NCI-H1930 (cell line): ENCODE results near the gene GALNT18.

Experiments used
- DNase-seq, 2 experiments: peaks; one replicate each; lab custom pipeline; 2025; lab: John Stamatoyannopoulos, UW

GALNT18 gene

DNA sequence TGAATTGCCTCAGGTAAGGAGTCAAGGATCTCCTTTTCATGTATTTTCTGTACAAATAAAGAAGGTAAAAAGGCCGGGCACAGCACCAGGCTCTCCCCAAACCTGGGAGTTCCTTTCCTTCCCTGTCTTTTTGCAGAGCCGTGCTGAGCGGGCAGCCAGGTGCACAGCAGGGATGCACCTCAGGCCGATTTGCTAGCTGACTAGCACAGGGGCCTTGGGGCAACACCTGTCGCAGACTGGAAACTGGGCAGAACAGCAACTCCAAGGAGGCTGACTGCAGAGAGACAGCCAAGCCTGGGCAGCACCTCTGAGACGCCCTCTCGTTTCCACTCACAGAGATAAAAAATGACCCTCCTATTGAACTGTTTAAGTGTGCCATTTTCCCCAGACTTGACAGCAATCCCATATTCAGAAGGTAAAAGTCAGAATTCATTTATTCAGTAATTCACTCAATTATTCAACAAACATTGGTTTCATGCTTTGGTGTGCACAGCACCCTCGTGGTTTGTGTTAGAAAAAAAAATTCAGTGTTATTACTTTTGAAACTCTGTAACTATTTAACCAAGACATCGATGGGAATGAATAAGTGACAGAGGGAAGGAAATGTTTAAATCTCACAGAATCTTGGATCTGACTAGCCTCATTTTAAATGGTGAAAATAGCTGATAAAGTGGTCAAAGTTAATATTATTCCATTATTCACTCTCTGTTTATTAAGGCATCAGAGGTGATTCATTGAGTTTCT, 120.9 kb downstream of the GALNT18 start:
- DNase-seq, result no peak

DNA sequence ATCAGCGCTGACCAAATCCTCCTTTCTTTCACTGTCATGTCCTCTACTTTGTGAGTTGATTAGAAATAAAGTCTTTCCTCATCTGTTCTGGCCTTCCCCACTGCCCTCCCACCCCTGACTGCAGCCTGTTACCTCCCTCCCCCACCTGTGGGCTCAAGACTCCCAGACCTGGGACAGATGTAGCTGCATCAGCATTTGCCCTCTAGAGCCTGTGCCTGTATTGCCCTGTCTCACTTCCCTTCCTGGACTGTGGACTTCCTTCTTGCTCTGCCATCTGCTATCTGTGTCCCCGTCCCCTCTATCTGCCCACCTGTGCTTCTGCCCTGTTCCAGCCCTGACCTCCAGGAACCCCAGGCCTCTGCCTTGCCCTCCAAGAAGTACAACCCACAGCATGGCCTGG, 122.5 kb downstream of the GALNT18 start:
- no peak for DNase-seq

DNA sequence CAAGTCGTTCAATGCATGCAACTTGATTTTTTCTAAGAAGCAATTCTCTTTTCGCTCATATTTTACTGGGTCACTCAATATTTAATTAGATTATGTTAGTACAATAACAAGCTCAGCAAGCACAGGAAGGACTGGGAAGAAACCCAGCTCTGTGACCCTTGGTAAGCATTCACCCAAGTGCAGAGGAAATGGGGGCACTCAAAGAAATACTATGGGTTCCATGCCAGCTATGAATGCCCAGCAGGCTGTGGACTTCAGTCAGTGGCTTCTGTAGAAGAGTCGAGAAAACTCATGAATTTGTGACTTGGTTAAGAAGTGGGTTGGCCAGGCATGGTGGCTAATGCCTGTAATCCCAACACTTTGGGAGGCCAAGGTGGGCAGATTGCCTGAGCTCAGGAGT, 123.6 kb downstream of the GALNT18 start:
- no peak for DNase-seq

DNA sequence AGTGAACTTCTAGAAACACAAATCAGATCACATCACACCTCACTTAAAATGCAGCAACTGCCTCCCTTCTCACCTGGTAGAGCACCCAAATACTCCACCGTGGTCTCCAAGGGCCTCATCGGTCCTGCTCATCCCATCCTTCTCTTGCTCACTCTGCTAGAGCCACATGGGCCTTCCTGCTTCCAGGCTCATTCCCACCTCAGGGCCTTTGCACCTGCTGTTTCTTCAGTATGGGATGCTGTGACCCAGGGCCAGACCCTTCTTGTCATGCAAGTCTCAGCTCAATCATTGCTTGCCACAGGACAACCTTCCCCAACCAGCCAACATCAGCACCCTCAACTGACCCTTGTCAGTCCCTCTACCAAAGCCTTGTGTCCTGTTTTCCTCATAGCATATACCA, 124.9 kb downstream of the GALNT18 start:
- no peak for DNase-seq

DNA sequence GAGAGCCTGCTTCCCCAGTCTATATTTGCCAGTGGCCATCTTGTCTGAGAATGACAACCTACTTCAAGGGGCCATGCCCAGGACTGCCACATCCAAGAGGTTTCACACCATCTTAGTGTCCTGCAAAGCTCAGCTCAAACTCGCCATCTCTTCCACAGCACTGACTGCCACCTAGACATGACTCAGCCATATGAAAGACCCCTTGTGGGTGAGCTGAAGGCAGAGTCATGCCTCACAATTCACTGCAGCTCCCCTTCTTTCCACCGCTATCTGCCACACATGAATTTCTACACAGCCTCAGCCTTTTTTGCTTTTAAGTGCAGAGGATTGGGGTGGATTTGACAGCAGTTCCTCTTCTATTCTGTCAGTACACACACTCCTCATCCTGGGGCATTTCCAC, 127.5 kb downstream of the GALNT18 start:
- no peak for DNase-seq

DNA sequence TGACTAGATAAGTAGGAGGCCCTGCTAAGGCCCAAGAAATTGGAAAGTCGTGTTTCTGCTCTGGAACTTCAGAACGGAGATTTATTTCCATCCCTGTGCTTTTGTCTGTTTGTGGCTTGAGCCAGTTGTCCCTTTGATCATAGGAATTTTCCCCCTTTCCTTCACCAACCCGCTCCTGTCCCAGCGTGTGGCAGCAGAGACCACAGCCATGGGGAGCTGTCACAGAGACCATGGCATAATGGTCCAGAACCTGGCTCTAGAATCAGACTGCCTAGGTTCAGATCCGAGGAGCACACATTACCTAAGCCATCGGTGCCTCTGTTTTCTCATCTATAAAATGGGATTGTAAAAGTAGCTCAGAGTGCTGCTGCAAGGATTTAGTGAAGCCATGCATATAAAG, 128.1 kb downstream of the GALNT18 start:
- no peak for DNase-seq

DNA sequence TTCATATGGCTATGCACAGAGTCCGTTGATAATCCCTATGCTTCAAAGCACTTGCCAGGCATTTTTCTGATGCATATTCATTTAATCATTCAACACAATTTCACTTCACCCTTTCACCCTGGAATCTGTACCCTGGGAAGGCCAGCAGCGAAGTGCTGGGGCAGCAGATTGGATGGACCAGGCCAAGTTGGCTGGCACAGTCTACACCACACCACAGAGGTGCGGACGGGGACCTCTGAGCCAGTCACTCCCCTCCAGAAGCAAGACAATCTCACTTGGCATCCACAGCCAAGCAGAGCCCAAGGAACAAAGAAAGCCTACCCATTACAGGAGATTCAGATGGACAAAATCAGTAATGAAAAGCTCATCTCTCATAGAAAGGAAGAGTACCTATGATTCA, 130.2 kb downstream of the GALNT18 start:
- DNase-seq, result no peak

DNA sequence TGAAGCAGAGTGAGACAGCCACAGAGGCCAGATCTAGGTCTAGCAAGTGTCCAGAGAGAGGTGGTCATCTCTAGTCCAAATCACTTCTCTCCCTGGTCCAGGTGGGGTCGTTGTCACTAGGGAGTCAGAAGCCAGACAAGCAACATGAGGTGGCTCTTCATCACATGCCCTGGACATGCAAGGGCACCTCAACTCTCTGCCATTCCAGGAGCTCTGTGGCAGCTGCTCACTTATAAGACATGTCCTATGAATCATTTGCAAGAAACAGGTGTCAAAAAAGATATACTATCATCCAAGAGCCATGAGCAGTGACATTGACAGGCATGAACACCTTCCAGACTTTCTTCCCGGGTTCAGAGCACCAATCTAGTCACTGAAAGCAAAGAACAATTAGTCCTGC, 130.8 kb downstream of the GALNT18 start:
- DNase-seq, result no peak

DNA sequence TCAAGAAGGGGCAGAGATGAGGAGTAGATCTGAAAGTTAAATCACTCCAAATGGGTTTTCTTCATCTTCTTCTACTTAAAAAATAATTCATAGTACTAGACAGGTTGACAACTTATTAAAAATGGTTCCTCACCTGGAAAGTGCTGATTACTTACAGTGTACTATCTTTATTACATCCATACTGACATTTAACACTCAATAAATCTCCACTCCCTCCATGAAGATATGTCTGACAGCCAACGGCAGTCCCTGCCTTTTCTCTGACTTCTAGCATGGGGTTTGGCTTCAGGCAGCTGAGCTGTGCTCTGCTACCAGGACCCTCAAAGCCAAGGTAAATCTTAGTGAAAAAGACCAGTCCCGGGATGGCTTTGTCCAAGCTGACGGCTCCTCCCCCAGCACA, 135.4 kb downstream of the GALNT18 start:
- DNase-seq, result no peak

DNA sequence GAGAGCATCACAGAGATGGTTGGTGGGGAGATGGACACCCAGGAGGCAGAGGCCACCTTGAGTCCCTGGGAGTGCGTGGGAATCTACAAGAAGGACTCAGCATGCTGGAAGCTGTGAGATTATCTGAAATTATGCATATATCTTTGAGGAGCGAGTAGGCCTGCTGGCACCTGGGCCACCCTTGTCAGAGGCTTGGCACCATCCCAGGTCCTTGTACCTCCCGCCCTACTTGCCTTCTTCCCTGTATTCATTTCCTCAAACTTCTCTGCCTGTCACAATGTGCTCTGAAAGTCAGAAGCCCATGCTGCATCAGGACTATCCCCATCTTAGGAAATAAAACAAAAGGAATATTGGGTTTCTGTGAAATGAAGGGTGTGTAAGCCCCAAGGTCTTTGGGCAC, 135.8 kb downstream of the GALNT18 start:
- no peak for DNase-seq

DNA sequence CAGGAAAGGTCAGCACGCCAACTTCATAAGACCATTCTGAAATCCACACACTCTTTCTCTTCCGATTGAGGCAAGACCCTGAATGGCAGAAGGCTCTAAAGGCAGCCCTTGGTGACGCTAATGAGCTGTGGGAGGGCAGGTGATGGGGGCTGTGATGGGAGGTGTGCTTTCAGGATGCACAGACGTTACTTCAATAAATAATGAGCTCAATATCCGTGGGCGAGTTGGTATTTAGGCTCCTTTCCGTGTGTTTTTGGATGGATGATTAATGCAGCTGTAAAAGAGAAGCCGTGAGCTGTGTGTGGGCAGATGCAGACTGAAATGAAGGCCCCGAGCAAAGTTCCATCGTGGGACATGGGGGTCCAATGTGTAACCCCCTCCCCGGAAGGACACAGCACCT, 138.2 kb downstream of the GALNT18 start:
- no peak for DNase-seq

DNA sequence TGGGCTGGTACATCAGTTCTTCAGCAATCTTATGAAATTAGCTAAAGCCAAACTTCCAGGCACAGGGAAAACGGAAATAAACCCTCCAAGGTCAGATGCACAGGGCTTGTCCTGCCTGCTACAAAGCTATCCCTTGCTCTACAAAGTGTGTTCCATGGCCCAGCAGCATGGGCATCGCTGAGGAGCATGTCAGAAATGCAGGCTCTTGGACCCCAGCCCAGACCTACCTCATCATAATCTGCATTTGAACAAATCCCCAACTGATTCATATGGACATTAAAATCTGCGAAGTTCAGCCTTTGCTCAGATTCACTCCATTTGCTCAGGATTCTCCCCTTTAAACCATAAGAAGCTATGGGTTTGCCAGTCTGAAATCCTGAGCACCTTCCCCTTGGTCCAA, 139.1 kb downstream of the GALNT18 start:
- DNase-seq, result no peak

DNA sequence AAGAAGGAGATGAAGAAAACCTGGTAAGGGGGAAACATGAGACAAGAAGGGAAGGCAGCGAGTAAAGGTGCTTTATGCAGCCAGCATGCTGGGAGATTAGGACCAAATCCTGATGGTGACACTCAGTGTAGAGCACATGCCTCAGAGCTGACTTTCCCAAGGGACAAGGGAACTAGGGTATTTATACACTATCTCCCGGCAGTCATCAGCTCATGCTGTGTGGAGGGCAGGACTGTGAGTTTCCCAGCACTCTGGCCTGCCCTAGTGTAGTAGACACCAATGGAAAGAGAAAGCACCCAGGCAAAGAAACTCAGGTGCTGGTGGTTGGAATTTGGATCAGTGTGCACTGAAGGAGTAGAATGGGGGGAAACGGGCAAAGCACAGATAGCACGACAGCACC, 140.4 kb downstream of the GALNT18 start:
- DNase-seq, result no peak

DNA sequence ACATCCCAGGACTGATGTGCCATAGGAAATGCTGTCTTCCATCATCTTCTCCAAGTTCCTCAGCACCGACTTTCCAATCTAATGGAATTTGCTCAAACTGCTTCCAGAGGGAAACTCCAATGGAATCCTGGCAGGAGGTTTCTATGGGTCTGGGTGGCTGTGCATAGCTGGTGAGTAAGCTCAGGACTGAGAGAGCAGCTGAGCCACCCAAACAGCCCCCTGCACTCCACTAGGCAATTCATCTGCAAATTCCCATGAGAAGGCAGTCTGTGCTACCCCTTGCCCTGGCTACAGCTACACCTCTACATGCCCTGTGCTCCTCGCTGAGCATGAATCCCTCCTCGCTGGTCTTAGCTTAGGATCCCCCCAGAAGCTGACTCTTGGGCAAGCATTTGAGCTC, 140.8 kb downstream of the GALNT18 start:
- DNase-seq, result no peak

DNA sequence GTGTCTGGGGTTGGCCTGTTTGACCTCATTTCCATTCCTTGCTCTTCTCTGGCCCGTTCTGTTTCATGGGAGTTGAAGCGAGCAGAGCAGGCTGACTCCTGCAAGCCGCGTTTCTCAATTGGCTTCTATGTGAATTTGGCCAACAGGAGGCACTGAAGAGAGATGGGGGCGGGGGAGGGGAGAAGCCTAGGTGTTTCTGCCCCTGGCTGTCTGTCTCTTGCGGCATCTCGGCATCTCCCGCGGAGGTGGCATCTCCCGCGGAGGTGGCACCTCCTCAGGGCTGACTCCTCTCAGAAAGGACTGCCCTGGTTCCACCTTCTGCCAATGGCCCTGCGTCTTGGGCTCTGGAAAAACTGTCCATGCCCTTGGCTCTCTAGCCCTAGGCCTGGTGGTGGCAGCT, 143.1 kb downstream of the GALNT18 start:
- no peak for DNase-seq

DNA sequence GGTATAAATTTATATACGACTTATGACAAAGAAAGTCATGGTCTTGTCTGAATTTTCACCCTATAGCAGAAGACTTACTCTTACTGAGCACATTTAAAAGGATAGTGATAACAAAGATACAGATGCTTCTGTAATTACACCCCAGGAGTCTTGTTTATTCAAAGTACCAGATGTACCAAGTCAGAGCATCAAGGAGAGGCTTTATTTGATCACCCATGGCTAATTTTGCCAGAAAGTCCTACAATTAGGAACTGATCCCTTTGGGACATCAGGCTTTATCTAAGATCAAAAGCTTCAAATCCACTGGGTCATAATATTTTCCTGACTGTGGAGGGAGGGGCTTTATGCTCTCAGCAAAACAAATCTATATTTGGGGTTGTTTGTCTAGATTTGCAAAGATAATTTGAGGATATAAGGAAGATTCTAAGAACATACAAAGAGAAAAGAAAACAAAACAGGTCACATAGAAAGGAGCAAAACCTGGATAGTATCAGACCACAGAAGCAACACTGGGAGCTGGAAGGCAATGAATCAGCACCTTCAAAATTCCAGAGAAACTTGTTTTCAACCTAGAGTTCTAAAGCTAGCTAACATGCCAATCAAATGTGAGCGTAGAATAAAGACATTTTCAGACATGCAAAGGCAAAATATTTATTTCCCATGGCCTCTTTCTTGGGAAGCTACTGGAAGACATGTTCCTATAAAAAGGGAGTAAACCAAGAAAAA, 143.9 kb downstream of the GALNT18 start:
- no peak for DNase-seq

DNA sequence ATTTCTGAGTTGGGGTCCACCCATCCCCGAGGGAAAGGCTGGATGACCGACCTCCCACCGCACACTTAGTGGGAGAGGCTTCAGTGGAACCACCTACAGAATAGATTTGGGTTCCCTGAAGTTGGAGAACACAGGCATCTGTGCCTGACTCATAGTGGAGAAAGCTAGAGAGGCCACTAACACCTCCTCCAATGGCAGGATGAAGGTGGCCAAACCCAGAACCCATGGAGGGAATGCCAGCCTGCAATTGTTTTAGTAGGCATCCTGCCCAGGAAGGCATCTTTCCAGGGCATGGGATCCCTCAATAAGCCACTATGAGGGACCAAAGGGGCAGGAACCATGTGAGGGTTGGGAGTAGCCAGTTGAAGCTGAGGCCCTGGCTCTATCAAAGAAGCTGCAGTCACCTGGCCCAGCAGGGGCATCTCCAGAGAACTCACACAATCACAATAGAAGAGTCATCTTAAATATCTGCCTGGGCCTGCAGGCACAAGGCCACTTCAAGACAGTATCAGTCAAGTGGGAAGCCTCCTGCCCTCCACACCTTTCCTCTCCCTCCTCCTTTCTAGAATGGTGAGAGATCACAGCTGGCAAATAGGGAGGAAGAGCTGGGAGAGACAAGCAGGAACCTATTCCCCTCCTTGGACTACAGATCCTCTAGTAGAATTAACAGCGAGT, 144.7 kb downstream of the GALNT18 start:
- no peak for DNase-seq

DNA sequence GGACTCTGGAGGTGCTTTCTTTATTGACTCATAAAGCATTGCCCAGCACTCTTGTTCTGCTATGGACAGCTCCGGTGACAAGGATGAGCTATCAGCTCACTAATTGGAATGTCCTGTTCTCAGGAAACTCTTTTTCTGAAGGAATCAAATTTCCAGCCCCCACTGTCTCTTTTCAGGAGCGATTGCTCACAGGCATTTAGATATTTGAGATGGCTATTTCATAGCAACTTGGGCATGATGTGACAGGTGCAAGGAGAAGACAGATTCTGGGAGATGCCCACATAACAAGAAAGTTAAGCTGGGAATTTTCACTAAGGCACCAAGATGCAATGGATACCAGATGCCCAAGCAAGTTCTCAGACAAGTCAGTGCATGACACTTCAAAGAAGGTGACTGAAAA, 145.3 kb downstream of the GALNT18 start:
- no peak for DNase-seq

DNA sequence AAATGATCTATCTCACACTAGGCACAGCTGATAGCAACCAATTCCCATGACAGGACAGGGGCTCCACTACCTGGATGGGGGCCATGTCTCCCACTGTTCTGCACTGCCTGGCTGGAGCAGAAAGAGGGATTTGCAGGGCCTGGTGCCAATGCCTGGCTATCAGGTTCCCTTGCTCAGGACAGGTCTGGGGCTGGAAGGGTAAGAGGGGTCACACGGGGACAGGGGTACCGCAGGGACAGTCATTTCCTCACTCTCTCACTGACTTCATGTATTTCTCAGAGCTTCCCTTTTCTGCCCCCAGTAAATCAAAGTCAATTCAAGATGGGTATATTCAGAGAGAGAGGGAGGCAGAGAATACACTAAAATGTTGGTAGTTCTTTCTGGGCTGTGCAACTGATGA, 149.7 kb downstream of the GALNT18 start:
- DNase-seq, result no peak

DNA sequence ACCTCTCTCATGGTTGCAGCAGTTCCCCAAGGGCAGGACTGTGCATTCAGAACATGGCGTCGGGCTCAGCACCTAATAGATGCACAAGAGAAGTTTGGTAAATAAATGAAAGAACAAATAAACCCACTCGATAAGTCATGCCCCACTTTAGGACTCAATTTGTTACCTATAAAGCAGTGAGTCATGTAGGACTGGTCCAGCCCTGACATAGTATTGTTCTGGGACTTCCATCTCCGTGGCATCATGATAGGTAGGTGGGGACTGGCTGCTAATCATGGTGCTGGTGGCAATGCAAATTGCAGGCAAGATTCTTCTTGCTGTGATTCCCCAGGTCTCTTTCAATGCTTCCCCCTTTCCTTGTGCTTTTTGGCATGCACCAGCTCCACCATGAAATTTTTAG, 150.6 kb downstream of the GALNT18 start:
- no peak for DNase-seq

DNA sequence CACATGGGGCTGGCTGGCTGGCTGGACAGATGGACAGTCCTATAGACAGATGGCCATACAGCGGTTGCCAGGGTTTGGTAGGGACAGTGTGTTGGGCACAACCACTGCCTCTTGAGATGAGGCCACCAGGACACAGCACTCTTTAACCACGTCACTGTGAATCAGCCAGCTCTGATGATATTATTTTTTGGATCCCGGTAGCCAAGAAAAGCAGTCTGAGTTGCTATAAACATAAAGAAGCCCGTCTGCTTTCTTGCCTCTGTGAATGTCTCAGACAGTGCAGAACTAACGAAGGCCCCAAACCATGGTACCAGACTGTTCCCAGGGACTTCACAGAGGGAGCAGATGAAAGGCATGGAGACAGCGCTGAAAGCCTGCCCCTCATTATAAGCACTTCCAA, 152.9 kb downstream of the GALNT18 start:
- no peak for DNase-seq

DNA sequence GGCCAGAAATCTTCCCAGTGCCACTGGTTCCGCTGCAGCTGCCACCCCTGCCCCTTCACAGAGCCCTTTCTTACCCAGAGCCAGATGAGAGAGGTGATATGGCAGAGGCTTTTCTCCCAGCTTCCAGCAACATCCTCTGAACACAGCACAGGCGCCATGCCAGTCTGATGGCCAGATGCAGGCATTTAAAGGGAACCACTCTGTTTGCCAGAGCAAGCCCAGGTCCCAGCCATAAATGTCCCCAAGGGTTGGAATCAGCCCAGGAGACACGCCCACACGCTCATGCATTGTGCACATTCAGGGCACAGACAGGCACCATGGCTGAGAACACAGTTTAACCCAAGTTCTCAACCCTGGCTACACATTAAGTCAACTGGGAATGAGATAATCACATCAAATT, 154.5 kb downstream of the GALNT18 start:
- DNase-seq, result no peak

DNA sequence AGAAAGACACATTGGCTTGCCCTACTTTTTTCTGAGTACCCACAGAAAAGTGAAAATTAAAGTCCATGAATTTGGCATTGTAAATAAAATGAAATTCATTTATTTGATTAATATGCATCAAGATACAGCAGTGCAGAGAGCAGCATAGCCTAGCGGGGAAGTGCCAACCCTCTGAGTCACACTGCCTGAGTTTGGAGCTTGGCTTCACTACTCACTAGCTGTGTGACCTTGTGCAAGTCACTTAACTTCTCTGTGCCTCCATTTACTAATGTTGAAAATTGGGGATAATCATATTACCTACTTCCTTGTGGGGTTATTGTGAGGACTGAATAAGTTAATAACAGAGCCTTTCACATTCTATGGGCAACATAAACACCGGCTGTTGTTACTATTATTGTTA, 157.2 kb downstream of the GALNT18 start:
- DNase-seq, result no peak
